Activated gamma-delta T cell (primary cell): ENCODE results near the gene LONRF2.
"Not testable (repeated sequence)": the region's sequence is repeated elsewhere in the genome, so short reads cannot be mapped to it uniquely, and the experiment has no call there.

Experiments
- DNase-seq: peaks from one replicate; lab custom pipeline; 2025; lab: John Stamatoyannopoulos, UW

LONRF2 gene

DNA sequence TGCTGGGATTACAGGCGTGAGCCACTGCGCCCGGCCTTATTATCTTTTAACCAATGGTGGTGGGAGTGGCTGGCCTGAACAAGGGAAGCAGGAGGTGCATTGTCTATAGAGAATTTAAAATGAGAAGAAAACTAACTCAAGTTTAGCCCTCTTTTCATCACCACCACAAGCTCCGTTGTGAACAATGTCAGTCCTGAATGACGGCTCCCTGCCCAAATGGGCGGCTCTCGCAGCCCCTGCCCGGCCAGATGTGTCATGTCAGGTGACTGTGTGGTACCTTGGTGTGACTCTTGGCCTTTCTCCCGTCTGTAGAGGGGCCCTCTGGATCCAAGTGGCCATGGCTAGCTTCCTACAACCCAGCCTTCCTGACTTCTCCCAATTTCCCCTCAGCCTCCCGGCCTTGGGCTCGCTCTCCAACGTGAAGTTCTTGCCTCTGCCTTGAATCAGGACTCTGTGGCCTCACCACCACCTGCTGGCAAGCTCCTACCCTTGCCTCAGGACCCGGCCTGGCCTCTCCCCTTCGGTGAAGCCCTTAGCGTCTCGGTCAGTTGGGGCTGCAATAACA, 67.6 kb downstream of the LONRF2 start:
- DNase-seq, result no peak

- no peak for DNase-seq
These were observed 68.5 kb downstream of the LONRF2 start for GRCh38 chr2:100253786-100254185.

DNA sequence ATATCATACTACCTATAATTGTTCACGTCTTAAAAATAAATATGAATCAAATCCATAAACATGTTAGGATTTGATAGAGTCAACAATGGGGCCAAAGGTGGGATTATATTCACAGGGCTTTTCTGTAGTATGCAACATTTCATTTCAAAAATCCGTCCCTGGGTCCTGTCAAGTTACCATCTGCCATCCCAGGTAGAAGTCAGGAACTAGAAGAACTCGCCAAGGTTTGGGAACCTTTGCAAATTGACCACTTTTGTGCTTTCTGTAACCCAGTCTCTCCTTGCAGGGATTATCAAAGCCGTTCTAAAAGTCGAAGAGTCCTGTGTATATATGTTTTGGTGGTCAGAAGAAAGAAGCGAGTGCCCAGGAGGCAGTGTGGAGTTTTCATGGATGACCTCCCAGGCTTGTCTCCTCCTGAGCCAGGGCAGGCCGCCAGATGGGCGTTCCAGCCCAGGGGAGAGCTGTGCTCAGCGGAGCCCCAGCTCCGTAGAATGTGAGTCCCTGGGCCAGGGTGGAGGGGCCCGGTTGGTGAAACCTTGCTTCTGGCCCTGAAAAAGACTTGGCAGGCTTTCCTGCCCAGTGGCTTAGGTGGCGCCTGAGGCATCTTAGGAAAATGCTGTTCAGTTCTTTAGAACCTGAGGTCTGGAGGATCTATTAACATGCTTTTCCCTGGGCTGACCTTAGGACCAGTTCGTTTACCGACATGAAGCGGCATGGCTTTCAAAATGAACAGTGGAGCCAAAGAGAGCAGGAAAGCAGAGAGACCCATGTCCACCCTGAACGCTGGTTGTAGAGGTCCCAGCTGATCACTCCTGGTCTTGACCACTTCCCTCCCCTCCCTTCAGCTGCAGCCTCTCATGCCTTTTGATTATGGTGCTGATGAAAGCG, 69.2 kb downstream of the LONRF2 start:
- no peak for DNase-seq

DNA sequence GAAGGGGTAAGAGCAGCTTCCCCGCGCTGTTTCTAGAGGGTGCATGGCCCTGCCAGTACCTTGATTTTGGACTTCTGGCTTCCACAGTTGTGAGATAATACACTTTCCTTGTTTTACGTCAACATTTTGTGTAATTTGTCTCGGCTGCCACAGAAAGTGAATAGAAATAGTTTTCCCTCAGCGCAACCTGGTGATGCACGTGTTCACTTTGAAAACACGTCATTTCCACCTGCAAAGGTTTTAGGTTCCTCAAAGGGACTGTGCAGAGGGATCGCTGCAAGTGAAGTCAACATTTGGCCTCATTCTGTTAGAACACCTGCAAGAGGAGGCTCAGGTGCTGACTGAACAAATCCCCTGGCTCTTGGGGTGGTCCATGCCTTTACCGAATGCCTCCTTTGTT, 71.7 kb downstream of the LONRF2 start:
- no peak for DNase-seq

DNA sequence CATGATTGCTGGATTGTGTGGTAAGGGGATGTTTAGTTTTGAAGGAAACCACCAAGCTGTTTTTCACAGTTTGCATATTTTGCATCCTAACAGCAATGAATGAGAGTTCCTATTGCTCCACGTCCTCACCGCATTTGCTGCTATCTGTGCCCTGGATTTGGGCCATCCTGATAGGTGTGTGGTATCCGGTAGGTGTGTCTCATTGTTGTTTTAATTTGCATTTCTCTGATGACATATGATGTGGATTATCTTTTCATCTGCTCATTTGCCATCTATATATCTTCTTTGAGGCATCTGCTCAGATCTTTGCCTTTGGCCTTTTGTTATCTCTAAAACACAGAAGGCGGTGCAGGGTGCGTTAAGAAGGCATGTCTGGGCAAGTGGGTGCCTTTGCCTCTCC, 73.3 kb downstream of the LONRF2 start:
- DNase-seq, result no peak

DNA sequence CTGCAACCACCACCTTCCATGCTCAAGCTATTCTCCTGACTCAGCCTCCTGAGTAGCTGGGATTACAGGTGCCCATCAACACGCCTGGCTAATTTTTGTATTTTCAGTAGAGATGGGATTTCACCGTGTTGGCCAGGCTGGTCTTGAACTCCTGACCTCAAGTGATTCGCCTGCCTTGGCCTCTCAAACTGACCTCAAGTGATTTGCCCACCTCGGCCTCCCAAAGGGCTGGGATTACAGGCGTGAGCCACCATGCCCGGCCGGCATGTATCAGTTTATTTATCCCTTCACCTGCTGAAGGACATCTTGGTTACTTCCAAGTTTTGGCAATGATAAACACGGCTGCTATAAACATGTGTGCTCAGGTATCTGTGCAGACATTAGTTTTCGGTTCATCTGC, 73.7 kb downstream of the LONRF2 start:
- DNase-seq, result not testable (repeated sequence)

- no peak for DNase-seq
These were observed 74.3 kb downstream of the LONRF2 start for GRCh38 chr2:100248044-100248330.

- DNase-seq, result no peak
These were observed 74.9 kb downstream of the LONRF2 start for GRCh38 chr2:100247256-100248043.

GRCh38 chr2:100246163-100247145, 75.8 kb downstream of the LONRF2 start:
- DNase-seq, result no peak

DNA sequence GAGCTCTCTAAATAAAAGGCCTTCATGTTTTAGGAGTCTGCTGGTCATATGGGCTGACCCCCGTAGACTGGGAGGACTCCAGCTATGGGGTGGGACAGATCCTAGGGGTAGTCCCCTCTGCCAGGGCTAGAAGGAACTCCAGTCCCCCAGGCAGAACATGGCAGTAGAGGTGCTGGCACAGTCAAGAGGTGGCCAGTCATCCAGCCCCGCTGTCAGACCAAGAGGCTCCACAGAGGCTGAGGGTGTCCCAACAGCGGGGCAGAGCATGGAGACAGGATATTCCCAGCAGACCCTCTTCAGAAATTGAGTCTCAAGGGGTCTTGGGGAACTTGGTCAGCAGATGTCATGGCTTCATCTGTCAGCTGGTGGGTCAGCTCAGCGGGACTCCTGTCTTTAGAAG, 76.6 kb downstream of the LONRF2 start:
- DNase-seq, result no peak

GRCh38 chr2:100244881-100245605, 77.3 kb downstream of the LONRF2 start:
- no peak for DNase-seq

DNA sequence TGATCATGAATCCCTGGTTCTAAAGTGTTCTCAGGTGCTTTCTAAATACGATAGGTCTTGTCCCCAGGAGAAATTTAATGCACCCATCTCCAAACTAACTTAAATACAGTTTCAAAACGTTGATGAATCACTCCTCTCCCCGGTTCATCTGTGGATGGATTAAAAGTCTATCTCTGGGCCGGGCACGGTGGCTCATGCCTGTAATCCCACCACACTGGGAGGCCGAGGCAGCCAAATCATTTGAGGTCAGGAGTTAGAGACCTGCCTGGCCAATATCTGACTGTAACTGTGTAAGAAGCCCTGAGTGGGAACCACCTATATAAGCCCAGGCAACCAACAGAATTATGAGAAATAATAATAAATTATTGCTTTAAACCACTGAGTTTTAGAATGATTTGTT, 78.7 kb downstream of the LONRF2 start:
- DNase-seq, result no peak

DNA sequence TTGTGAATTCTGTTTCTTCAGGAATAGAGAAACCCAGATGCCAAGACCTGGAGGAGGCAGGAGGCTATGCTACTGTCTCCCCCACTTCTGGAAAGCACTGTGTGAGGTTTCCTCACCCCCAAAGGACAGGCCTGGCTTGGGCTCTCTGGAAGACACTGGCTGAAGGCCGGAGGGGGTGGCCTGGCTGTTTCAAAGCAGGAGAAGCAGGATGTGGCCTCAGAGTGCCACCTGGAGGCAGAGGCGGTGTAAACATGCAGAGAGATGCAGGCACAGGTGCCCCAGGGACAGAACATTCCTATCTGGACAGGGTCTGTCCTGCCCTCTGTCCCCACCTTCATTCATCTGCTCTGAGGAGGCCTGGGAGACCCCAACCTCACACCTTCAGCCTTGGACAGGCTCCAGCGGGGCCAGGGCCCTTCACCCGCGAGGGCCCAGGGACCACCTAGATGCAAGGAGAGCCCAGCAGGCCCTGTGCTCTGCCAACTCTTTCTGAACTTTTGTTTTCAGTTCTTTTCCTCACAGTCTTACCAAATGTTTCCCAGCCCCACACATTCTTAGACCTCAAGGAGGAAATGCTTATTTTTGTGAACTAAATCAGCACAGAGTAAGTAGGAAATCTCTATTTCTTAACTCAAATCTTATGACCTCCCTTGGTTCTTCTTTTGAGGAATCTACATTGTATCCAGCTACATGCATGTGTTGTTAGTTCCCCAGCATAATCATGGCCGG, 79.2 kb downstream of the LONRF2 start:
- DNase-seq, result no peak

- no peak for DNase-seq
These were observed 79.8 kb downstream of the LONRF2 start for GRCh38 chr2:100242476-100242875.

GRCh38 chr2:100241236-100241635, 81.1 kb downstream of the LONRF2 start:
- no peak for DNase-seq

DNA sequence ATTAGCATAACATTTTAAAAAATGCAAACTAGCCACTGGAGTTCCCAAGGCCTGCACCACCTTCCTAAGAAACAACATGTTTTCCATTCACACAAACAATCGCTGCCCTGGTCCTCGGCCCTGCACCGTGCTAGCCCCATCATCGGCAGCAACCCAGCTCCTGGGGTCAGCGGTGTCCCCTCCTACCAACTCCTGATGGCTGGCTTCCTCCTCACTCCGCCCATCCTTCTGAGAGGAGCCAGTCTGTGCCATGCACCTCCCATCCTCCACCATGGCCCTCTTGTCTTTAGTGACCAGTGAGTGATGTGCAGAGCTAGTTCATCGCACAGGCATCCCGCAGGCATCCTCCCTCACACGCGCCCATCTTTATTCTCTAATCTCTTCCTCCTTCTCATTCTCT, 81.9 kb downstream of the LONRF2 start:
- DNase-seq, result no peak

DNA sequence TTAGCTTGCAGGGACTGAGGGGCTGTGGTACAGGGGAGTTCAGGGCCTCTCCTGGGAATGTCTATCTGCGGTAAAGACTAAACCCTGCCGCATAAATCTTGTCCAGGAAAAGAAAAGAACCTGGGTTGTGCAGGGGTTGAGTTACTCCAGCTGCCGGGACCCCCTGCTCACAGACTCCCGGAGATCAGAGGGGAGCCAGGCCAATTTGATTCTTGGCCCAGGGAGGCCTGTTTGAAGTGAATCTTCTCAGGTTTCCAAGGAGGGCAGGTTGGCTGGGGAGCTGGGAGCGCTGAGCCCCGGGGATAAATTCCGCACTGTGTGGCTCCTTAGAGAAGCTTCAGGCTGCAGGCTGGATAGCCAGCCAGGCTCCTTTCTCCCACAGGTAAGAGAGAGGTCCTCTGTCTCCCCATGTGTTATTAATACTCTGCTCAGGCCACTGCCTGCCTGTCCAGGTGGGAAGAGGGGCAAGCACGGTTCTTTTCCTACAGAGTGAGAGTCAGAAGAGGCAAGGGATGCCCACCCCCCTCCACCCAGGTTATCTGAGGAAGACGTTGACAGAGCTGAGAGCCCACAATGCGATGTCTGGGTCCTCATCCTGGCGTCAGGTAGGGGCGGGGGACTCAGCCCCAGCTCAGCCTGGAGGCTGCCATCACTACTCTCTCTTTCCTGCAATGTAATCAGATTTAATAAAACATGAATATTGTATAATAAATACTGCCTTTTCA, 82.7 kb downstream of the LONRF2 start:
- DNase-seq, result no peak

DNA sequence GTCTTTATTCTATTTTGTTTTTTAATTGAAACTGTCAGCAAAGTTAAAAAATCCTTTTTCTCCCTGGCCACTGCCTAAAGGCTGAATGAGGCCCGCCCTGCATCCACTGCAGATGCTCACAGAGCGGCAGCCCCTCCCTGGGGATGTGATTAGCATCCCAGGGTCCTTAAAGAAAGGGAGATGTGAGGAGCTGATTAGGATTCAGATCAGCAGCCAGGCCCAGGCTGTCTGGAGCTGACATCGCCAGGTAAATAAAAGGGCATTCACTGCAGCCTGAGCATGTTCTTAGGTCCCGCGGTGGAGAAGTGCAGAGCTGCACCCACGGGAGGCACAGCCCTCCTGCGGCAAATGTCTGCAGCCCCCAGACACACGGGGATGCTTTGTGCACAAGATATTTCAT, 83.8 kb downstream of the LONRF2 start:
- DNase-seq, result no peak

GRCh38 chr2:100237770-100238169, 84.5 kb downstream of the LONRF2 start:
- no peak for DNase-seq

DNA sequence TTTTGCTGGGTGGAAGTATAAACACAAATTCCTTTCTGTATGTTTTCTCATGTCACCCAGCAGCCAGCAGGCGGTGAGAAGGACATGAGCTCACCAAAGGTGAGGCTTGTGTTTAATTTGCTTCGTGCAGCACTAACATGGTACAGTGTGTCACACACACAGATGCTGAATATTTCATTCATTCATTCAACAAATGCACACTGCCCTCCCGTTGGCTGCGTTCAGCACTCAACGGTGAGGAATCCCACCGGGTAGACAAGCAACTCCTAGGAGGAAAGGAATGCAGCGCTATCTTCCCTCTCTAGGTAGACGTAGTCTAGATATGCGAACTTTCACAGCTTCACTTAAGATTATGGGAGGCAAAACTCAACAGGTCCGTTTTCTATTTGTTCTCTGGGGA, 85.1 kb downstream of the LONRF2 start:
- DNase-seq, result no peak
